Kidney (tissue), 14 donors: ENCODE measurements around the gene SNRPA1. TPM values are rescaled to one million over a fixed set of nuclear protein-coding genes. Genes with fewer than 3 reads are reported as not detected.
A peak's percentile ranks its signal among the peaks of the same experiment; 100 is the strongest.

Experiments used
- DNase-seq, 5 donors: peaks; one replicate each; pipeline ENCODE4 v3.0.0-alpha.2; 2013 to 2020
- FAIRE-seq: peaks from 2 replicates; lab custom pipeline; 2012; peaks lifted over from hg19 to GRCh38; lab: Jason Lieb, UNC
- H3K27ac ChIP-seq, 2 donors: one replicate each; pipeline ENCODE4 v1.7.0; 2013; ENCODE audit warnings: low read depth in 2 of 2, low read length in 2 of 2, inconsistent platforms in 1 of 2
- H3K27me3 ChIP-seq: one replicate; pipeline ENCODE4 v1.7.1; 2013; ENCODE audit warnings: low read length, inconsistent platforms; ENCODE audit not compliant: control insufficient read depth, insufficient read depth
- H3K36me3 ChIP-seq, 3 donors: one replicate each; pipeline versions ENCODE4 v1.7.0 to v1.7.1; 2013; ENCODE audit warnings: low read length in 3 of 3, control low read depth in 1 of 3, inconsistent platforms in 1 of 3; ENCODE audit not compliant: insufficient read depth in 3 of 3, control insufficient read depth in 2 of 3
- H3K4me1 ChIP-seq, 3 donors: one replicate each; pipeline versions ENCODE4 v1.7.0 to v1.7.1; 2013; ENCODE audit warnings: low read length in 3 of 3, inconsistent platforms in 1 of 3, low read depth in 1 of 3; ENCODE audit not compliant: control insufficient read depth in 2 of 3, insufficient read depth in 2 of 3
- H3K4me3 ChIP-seq, 3 donors: one replicate each; pipeline versions ENCODE4 v1.7.0 to v1.8.1; 2013; ENCODE audit warnings: low read length in 3 of 3, control low read depth in 1 of 3, inconsistent platforms in 1 of 3
- H3K9ac ChIP-seq, 3 donors: one replicate each; pipeline versions ENCODE4 v1.7.0 to v1.7.1; 2013; ENCODE audit warnings: low read length in 3 of 3, control low read depth in 1 of 3, inconsistent platforms in 1 of 3
- H3K9me3 ChIP-seq, 3 donors: one replicate each; pipeline versions ENCODE4 v1.7.0 to v1.7.1; 2013; ENCODE audit warnings: low read length in 3 of 3, control low read depth in 1 of 3, inconsistent platforms in 1 of 3; ENCODE audit not compliant: control insufficient read depth in 2 of 3, insufficient read depth in 1 of 3
- intact Hi-C: fragments of 100-400 bp; cut with DNase I; formaldehyde crosslinking; loops from one replicate; pipeline ENCODE4 v1.11.1; 2022
- polyA plus RNA-seq: library from polyadenylated mRNA; stranded (reverse); fragments of 350-450 nt; fragmentation: Illumina TruSeq; extraction: RNeasy Lipid Tissue Mini Kit (QIAGEN cat#74804); gene quantifications from one replicate; pipeline ENCODE4 v1.2.3, GENCODE V29; 2014; ENCODE audit warnings: low read depth, low replicate concordance; ENCODE audit not compliant: insufficient read depth
- total RNA-seq: library from RNA; stranded (reverse); fragmentation: NEBNext Ultra II Directional; extraction: Animal tissue kit (Norgen Biotek cat#: 25700); gene quantifications from one replicate; pipeline ENCODE4 v1.2.1, GENCODE V29; 2021
- TF ChIP-seq, protein P1 (sequence below): IDR thresholded peaks from 3 replicates; pipeline ENCODE4 v1.5.1; 2012; ENCODE audit warnings: mild to moderate bottlenecking, moderate library complexity, borderline replicate concordance; ENCODE audit not compliant: insufficient read depth; ENCODE audit errors: extremely low read depth
- donor health status: control.
- donor health status: control.
- donor health status: control.
- donor health status: control.
- donor health status: control.
- donor health status: DM: yes; HTN: yes; CAD: no.
- donor health status: Normal renal cell carcinoma (clear cell type).

Gene SNRPA1
- total and polyA plus RNA-seq, 2 donors from 2014 or later, result 40.0 to 44.9 TPM

DNA sequence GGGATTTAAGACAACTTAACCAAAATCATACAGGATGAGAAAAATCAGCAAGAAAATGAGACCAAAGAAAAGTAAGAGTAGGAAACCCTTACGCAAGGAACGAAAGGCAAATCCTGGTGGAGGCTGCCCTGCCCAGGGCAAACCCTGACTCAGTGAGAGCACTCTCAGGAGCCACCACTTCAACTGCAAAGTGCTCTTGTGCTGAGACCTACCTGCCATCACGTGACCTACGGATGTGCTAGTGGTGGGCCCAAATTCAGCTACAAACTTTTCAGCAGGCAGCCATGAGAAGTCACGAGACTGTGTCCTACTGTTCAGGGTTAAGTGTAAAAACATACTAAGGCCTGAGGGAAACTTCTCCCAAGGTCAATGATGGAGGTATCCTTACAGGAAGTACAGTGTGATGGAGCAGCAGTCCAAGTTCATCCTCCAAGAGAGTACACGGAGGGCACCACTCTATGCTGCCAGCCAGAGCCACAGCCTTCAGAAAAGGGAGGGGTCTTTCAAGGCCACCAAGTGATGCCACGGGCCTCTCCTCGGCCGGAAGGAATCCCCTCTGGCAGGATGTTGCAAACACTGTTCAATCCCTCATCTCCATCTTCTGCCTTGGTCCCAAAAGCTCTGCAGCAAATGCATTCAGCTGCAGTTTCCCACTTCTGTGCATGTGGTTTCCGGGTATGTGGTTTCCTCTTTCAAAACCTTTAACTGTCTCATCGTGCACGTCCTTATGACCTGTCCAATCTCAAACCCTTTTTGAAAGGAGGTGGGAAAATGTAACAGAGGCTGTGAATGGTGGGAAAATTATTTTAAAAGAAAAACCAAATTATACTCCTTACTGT is 52.7 kb downstream of the SNRPA1 start:
- intact Hi-C loops, result no loop called here

DNA sequence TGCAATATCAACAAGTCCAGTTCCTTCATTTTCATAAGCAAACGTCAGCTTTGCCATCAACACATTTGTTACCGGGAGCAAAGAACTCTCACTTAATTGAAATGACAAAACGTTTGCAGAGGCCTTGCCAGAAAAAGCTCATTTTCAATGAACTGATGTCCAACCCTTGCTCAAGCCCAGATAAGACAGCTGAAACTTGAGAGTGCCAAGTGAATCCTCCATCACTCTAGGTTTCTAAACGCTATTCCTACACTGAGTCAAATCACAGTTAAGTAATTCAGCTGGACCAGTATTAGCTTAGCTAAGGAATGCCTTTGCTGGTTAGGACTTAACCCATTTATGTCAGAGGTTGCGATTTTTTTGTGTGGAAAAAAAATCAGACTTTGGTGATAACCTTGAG is 54.7 kb downstream of the SNRPA1 start:
- no peak overlapping the region for H3K27ac ChIP-seq
- TF ChIP-seq, protein P1, sequence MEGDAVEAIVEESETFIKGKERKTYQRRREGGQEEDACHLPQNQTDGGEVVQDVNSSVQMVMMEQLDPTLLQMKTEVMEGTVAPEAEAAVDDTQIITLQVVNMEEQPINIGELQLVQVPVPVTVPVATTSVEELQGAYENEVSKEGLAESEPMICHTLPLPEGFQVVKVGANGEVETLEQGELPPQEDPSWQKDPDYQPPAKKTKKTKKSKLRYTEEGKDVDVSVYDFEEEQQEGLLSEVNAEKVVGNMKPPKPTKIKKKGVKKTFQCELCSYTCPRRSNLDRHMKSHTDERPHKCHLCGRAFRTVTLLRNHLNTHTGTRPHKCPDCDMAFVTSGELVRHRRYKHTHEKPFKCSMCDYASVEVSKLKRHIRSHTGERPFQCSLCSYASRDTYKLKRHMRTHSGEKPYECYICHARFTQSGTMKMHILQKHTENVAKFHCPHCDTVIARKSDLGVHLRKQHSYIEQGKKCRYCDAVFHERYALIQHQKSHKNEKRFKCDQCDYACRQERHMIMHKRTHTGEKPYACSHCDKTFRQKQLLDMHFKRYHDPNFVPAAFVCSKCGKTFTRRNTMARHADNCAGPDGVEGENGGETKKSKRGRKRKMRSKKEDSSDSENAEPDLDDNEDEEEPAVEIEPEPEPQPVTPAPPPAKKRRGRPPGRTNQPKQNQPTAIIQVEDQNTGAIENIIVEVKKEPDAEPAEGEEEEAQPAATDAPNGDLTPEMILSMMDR, result no peak
- H3K4me1 ChIP-seq, result peaks cover 2 to 22% (median 21%) of the 10 kb centered on the region in 3 donors
- no peak overlapping the region for H3K4me3 ChIP-seq
- no peaks in the 10 kb centered on the region for H3K27me3 ChIP-seq
- FAIRE-seq (no peak), DNase-seq (peak in 1 of 5 donors; percentile 12)
- H3K36me3 ChIP-seq, result no peaks in the 10 kb centered on the region
- intact Hi-C loops, result no loop called here
- no peaks in the 10 kb centered on the region for H3K9me3 ChIP-seq
- H3K9ac ChIP-seq, result no peak overlapping the region

More for the DNA sequence above, 52.7 kb downstream of the SNRPA1 start:
- DNase-seq (no peak), FAIRE-seq (no peak)
- no peak overlapping the region for H3K27ac ChIP-seq
- no peaks in the 10 kb centered on the region for H3K9me3 ChIP-seq
- H3K9ac ChIP-seq, result no peak overlapping the region
- H3K27me3 ChIP-seq, result no peaks in the 10 kb centered on the region
- peaks cover 2 to 25% (median 23%) of the 10 kb centered on the region in 3 donors for H3K4me1 ChIP-seq
- no peak overlapping the region for H3K4me3 ChIP-seq
- peaks cover 0 to 2% (median 0%) of the 10 kb centered on the region in 3 donors for H3K36me3 ChIP-seq
- TF ChIP-seq, protein P1, result no peak

DNA sequence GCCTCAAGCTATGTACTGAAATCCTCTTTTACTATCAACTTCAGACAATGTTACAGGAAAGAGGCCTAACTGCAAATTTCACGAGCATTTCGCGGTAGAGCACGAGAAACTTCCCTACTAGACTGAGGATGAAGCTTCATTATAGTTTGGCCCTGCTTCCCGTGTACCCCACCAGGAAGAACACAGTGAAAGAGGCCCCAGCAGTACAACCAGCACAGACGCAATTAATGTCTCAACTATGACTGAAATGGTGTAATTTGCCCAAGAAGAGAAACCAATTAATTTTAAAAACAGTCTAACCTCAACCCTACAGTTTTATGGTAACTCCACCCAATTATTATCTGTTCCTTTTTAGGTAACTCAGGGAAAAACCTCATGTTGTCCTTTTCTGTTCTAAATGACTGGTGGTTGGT is 55.3 kb downstream of the SNRPA1 start:
- TF ChIP-seq, protein P1, result no peak
- FAIRE-seq (no peak), DNase-seq (no peak)
- H3K4me1 ChIP-seq, result peaks cover 2 to 18% (median 14%) of the 10 kb centered on the region in 3 donors
- H3K9ac ChIP-seq, result no peak overlapping the region
- H3K9me3 ChIP-seq, result no peaks in the 10 kb centered on the region
- no peak overlapping the region for H3K27ac ChIP-seq
- H3K4me3 ChIP-seq, result no peak overlapping the region
- no peaks in the 10 kb centered on the region for H3K27me3 ChIP-seq
- H3K36me3 ChIP-seq, result peaks cover 0 to 5% (median 5%) of the 10 kb centered on the region in 3 donors
- intact Hi-C loops, result no loop called here
